ENCODE measurements around the gene SOX4.

- TF ChIP-seq POLR2A (IDR thresholded peaks at IDR 0.05) = no peak
- TF ChIP-seq, protein P1, sequence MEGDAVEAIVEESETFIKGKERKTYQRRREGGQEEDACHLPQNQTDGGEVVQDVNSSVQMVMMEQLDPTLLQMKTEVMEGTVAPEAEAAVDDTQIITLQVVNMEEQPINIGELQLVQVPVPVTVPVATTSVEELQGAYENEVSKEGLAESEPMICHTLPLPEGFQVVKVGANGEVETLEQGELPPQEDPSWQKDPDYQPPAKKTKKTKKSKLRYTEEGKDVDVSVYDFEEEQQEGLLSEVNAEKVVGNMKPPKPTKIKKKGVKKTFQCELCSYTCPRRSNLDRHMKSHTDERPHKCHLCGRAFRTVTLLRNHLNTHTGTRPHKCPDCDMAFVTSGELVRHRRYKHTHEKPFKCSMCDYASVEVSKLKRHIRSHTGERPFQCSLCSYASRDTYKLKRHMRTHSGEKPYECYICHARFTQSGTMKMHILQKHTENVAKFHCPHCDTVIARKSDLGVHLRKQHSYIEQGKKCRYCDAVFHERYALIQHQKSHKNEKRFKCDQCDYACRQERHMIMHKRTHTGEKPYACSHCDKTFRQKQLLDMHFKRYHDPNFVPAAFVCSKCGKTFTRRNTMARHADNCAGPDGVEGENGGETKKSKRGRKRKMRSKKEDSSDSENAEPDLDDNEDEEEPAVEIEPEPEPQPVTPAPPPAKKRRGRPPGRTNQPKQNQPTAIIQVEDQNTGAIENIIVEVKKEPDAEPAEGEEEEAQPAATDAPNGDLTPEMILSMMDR (IDR thresholded peaks at IDR 0.05) = no peak
- TF ChIP-seq POLR2AphosphoS5 (IDR thresholded peaks at IDR 0.05) = no peak
These were observed 34.3 kb upstream of the SOX4 start for GRCh38 chr6:21559238-21559637.
